Measurements from ENCODE around the gene YY1. TPM values are rescaled to one million over a fixed set of nuclear protein-coding genes. Genes with fewer than 3 reads are reported as not detected.
A peak's percentile ranks its signal among the peaks of the same experiment; 100 is the strongest.

Gene YY1
- total and polyA plus RNA-seq, 2 experiments from 2014 or later: 32.6 to 58.5 TPM

- H3K79me2 ChIP-seq: no peaks in the 10 kb centered on the region
- H2AFZ ChIP-seq: peak overlapping the region; percentile 92
- no peaks in the 10 kb centered on the region for H3K27me3 ChIP-seq
These were observed 46.7 kb upstream of the YY1 start for GRCh38 chr14:100192250-100192671.

GRCh38 chr14:100192672-100193416 is 46.1 kb upstream of the YY1 start:
- no peaks in the 10 kb centered on the region for H3K79me2 ChIP-seq
- H3K27ac ChIP-seq: peak overlapping the region; percentile 81
- 3% methylated on average over 58 of the region's 62 CpGs for WGBS (ENCODE audit: low lambda C conversion rate, missing lambda C conversion rate)
- H3K9me3 ChIP-seq (ENCODE audit: low read depth): no peaks in the 10 kb centered on the region
- H3K9me2 ChIP-seq (replicated peaks; ENCODE audit: insufficient read depth): no peaks in the 10 kb centered on the region
- peaks cover 12% of the 10 kb centered on the region for H3K4me1 ChIP-seq (ENCODE audit: insufficient read depth)
- H4K20me1 ChIP-seq (ENCODE audit: insufficient read depth, poor library complexity, severe bottlenecking): no peaks in the 10 kb centered on the region
- peak; percentile 100 for DNase-seq (ENCODE audit: low spot score)
- no peak overlapping the region for H3K4me3 ChIP-seq
- no peaks in the 10 kb centered on the region for H3K36me3 ChIP-seq (replicated peaks; ENCODE audit: insufficient read depth, low read depth)
- H2AFZ ChIP-seq: peak overlapping the region; percentile 92
- H3K27me3 ChIP-seq: no peaks in the 10 kb centered on the region
- H3K4me2 ChIP-seq: peak overlapping the region; percentile 77
- TF ChIP-seq EZH2phosphoT487 (IDR thresholded peaks at IDR 0.05; ENCODE audit: low read depth, severe bottlenecking, unreplicated experiment): no peak
- TF ChIP-seq, protein P1, sequence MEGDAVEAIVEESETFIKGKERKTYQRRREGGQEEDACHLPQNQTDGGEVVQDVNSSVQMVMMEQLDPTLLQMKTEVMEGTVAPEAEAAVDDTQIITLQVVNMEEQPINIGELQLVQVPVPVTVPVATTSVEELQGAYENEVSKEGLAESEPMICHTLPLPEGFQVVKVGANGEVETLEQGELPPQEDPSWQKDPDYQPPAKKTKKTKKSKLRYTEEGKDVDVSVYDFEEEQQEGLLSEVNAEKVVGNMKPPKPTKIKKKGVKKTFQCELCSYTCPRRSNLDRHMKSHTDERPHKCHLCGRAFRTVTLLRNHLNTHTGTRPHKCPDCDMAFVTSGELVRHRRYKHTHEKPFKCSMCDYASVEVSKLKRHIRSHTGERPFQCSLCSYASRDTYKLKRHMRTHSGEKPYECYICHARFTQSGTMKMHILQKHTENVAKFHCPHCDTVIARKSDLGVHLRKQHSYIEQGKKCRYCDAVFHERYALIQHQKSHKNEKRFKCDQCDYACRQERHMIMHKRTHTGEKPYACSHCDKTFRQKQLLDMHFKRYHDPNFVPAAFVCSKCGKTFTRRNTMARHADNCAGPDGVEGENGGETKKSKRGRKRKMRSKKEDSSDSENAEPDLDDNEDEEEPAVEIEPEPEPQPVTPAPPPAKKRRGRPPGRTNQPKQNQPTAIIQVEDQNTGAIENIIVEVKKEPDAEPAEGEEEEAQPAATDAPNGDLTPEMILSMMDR (IDR thresholded peaks at IDR 0.05; ENCODE audit: poor library complexity): peak; percentile 92
- no peak for TF ChIP-seq EZH2 (IDR thresholded peaks at IDR 0.05; ENCODE audit: borderline replicate concordance)

More at GRCh38 chr14:100192250-100192671, 46.7 kb upstream of the YY1 start:
- H3K36me3 ChIP-seq (replicated peaks; ENCODE audit: insufficient read depth, low read depth): no peaks in the 10 kb centered on the region
- H3K4me2 ChIP-seq: peak overlapping the region; percentile 77
- no peaks in the 10 kb centered on the region for H3K9me3 ChIP-seq (ENCODE audit: low read depth)
- no peaks in the 10 kb centered on the region for H4K20me1 ChIP-seq (ENCODE audit: insufficient read depth, poor library complexity, severe bottlenecking)
- WGBS (ENCODE audit: low lambda C conversion rate, missing lambda C conversion rate): 88% methylated on average over 21 of the region's 21 CpGs
- no peak for DNase-seq (ENCODE audit: low spot score)
- H3K4me3 ChIP-seq: no peak overlapping the region
- H3K27ac ChIP-seq: peak overlapping the region; percentile 81
- TF ChIP-seq EZH2phosphoT487 (IDR thresholded peaks at IDR 0.05; ENCODE audit: low read depth, severe bottlenecking, unreplicated experiment): no peak
- TF ChIP-seq, protein P1 (IDR thresholded peaks at IDR 0.05; ENCODE audit: poor library complexity): no peak
- no peak for TF ChIP-seq EZH2 (IDR thresholded peaks at IDR 0.05; ENCODE audit: borderline replicate concordance)
- no peaks in the 10 kb centered on the region for H3K9me2 ChIP-seq (replicated peaks; ENCODE audit: insufficient read depth)
- H3K4me1 ChIP-seq (ENCODE audit: insufficient read depth): peaks cover 15% of the 10 kb centered on the region

DNA sequence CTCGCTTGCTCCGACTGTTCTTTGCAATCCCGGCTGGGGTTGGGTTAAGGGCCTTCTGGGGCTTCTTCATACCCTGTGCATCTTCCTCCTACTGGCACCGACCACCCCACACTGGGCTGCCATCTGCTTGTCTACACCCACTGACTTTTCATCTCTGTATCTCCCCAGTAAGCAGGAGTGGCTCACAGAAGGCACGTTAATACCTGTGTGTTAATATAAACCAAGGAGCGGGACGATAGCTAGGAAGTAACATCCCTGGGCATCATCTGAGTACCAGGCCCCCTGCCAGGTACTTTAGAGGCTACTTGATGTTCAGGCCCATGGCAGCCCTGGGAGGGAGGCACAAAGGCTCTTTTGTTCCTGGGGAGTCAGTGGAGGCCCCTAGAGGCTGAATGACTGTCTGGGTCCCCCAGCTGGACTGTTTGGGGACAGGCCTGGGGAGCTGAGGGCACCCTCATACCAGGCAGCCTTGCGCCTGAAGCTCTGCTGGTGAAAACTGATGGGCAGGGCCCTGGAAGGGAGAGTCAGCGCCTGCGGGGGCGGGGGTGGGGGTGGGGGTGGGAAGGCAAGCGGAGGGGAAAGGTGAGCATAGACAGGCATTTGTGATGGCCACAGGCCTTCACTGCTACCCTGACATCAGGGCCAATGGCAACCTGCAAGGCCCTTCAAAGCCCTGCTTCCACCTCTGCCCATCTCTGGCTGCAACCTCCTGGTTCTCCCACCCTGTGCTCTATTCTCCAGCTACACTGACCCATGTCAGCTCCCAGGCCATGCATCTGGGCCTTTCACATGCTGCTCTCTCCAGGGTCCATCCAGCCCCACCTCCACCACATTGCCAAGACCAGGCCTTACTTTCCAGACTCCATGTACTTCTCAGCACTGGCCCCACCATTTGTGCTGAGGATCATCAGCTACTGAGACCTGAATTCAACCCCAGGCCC is 45.3 kb upstream of the YY1 start:
- Histone ChIP-seq H3K4me1 (ENCODE audit: insufficient read depth) (peaks cover 12% of the 10 kb centered on the region), H3K27me3 (no peaks in the 10 kb centered on the region), H3K27ac (peak overlapping the region; percentile 66), H3K4me3 (no peak overlapping the region), H3K9me3 (ENCODE audit: low read depth) (no peaks in the 10 kb centered on the region), H4K20me1 (ENCODE audit: insufficient read depth, poor library complexity, severe bottlenecking) (no peaks in the 10 kb centered on the region), H3K36me3 (replicated peaks; ENCODE audit: insufficient read depth, low read depth) (no peaks in the 10 kb centered on the region), H2AFZ (peak overlapping the region; percentile 86), H3K9me2 (replicated peaks; ENCODE audit: insufficient read depth) (no peaks in the 10 kb centered on the region), H3K4me2 (peak overlapping the region; percentile 75), H3K79me2 (no peaks in the 10 kb centered on the region)
- TF ChIP-seq EZH2phosphoT487 (IDR thresholded peaks at IDR 0.05; ENCODE audit: low read depth, severe bottlenecking, unreplicated experiment) (no peak), EZH2 (IDR thresholded peaks at IDR 0.05; ENCODE audit: borderline replicate concordance) (no peak)
- TF ChIP-seq, protein P1 (IDR thresholded peaks at IDR 0.05; ENCODE audit: poor library complexity): no peak
- WGBS (ENCODE audit: low lambda C conversion rate, missing lambda C conversion rate): 71% methylated on average over 11 of the region's 12 CpGs
- DNase-seq (ENCODE audit: low spot score): no peak
